BE2C (cell line): ENCODE data around the gene SPPL3.

ENCODE experiments used
- DNase-seq: peaks from one replicate; pipeline ENCODE4 v3.0.0-alpha.2; 2020
- H3K27me3 ChIP-seq: fragments of 250-450 bp; sonication (Bioruptor Pico); 2 replicates; pipeline ENCODE4 v1.5.1; 2020; ENCODE audit warnings: mild to moderate bottlenecking
- H3K36me3 ChIP-seq: fragments of 250-450 bp; sonication (Bioruptor Pico); 2 replicates; pipeline ENCODE4 v1.5.1; 2020; ENCODE audit warnings: mild to moderate bottlenecking
- H3K4me1 ChIP-seq: fragments of 250-450 bp; sonication (Bioruptor Pico); 2 replicates; pipeline ENCODE4 v1.5.1; 2020
- H3K4me3 ChIP-seq: 2 replicates; pipeline ENCODE4 v1.5.1; 2011; ENCODE audit warnings: low read depth, low read length
- H3K9me3 ChIP-seq: fragments of 250-450 bp; sonication (Bioruptor Pico); 2 replicates; pipeline ENCODE4 v1.5.1; 2020
- TF ChIP-seq, protein P1 (sequence below): IDR thresholded peaks from 2 replicates; pipeline ENCODE4 v1.5.1; 2012; ENCODE audit warnings: mild to moderate bottlenecking, low read depth, low read length

SPPL3 gene

DNA sequence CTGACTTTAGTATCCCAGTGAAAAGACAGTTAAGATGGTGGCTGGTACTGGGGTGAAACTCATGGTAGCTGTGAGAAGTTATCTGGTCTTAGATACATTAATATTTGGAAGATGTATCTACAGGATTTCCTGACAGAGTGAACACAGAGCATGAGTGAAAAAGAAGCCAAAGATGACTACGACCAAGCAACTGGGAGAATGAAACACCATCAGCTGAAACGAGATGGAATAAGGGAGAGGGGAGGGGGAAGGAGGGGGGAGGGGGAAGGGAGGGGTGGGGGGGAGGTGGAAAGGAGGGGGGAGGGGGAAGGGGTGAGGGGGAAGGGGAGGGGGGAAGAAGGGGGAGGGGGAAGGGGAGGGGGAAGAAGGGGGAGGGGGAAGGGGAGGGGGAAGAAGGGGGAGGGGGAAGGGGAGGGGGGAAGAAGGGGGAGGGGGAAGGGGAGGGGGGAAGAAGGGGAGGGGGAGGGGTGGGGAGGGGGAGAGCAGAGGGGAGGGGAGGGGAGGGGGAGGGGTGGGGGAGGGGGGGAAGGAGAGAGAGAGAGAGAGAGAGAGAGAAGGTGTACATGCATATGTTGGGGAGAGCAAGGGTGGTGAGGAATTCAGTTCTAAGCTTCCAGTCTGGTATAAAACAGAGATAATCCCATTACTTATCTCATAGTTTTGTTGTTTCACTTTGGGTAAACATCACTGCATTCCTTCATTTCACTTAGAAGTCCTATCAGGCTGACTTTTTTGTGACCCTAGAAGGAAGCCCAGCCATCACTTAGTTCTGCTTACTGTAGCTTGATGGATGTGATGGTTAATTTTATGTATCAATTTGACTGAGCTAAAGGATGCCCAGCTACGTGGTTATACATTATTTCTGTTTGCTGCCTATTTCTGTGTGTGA is 73.9 kb downstream of the SPPL3 start:
- DNase-seq: no peak
- TF ChIP-seq, protein P1, sequence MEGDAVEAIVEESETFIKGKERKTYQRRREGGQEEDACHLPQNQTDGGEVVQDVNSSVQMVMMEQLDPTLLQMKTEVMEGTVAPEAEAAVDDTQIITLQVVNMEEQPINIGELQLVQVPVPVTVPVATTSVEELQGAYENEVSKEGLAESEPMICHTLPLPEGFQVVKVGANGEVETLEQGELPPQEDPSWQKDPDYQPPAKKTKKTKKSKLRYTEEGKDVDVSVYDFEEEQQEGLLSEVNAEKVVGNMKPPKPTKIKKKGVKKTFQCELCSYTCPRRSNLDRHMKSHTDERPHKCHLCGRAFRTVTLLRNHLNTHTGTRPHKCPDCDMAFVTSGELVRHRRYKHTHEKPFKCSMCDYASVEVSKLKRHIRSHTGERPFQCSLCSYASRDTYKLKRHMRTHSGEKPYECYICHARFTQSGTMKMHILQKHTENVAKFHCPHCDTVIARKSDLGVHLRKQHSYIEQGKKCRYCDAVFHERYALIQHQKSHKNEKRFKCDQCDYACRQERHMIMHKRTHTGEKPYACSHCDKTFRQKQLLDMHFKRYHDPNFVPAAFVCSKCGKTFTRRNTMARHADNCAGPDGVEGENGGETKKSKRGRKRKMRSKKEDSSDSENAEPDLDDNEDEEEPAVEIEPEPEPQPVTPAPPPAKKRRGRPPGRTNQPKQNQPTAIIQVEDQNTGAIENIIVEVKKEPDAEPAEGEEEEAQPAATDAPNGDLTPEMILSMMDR: no peak
- Histone ChIP-seq H3K4me3 (no peak overlapping the region), H3K27me3 (no peaks in the 10 kb centered on the region), H3K4me1 (peaks cover 11% of the 10 kb centered on the region), H3K9me3 (no peaks in the 10 kb centered on the region), H3K36me3 (no peaks in the 10 kb centered on the region)

DNA sequence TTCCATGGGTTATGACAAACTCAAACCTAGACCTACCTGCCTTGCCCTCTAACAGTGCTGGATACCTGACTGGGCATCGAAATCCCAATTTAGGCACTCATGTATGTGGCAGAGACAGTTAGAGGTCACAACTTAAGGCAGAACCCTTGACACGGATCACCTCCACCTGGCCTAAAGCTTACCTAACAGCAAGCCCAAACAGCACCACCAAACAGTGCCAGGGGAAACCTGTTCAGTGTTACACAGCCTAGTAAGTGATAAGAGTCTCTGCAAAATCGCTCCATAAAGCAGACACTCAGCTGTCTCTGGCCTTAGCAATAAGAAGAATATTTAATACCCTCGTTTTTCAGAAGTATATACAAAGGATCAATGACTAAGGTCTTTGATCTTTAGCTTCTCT is 77.8 kb downstream of the SPPL3 start:
- no peak overlapping the region for H3K4me3 ChIP-seq
- H3K36me3 ChIP-seq: no peaks in the 10 kb centered on the region
- H3K9me3 ChIP-seq: no peaks in the 10 kb centered on the region
- no peak for DNase-seq
- TF ChIP-seq, protein P1: no peak
- H3K27me3 ChIP-seq: no peaks in the 10 kb centered on the region
- peaks cover 4% of the 10 kb centered on the region for H3K4me1 ChIP-seq

DNA sequence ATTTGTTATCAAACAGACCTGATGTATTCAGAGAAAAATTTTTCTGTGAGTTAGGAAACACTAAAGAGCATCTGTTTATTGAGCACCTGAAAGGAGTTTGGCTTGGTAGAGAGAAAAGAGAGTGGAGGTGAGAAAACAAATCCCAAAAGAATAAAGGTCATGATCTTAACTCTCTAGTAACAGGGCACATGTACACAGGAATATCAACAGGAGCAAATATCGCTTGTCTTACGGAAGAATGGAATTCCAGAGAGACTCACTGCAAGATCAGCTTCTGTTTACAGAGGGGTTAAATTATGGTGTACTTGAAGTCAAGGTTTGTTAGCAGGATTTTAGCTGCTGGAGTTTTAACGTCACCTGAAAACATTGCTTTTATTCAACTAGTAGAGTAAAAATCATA is 78.8 kb downstream of the SPPL3 start:
- H3K27me3 ChIP-seq: no peaks in the 10 kb centered on the region
- no peak overlapping the region for H3K4me3 ChIP-seq
- no peaks in the 10 kb centered on the region for H3K9me3 ChIP-seq
- no peak for DNase-seq
- no peaks in the 10 kb centered on the region; the same call in 1 of the 2 replicates for H3K4me1 ChIP-seq
- TF ChIP-seq, protein P1: no peak
- H3K36me3 ChIP-seq: no peaks in the 10 kb centered on the region

DNA sequence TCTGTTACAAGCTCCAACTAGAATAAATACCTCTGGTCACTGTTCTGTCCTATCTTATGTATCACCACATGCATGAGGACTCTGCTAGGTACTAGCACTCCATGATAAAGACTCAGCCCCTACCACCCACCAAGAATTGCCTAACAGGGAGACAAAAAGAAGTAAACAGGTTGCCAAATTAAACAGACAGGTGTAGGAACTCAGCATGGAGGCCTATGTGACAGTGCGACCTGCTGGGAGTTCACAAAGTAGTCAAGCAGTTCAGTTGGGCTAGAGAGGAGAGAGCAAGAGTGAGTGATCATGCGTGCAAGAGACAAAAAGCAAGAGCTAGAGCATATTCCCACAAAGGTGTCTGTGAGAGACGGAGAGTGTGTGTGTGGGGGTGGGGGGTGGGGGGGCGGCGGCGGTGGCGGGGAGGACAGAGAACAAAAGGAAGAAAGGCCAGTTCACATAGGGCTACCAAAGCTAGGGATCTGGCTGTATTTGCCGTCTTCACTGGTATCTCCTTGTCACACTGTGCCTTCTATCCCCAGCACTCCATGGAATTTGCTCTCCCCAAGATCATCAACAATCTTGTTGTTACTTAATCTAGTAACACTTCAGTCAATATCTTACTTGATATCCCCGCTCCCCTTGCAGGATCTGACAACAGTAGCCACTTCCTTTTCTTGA is 81.2 kb downstream of the SPPL3 start:
- H3K4me3 ChIP-seq: no peak overlapping the region
- H3K4me1 ChIP-seq: no peaks in the 10 kb centered on the region; the same call in 1 of the 2 replicates
- no peaks in the 10 kb centered on the region for H3K36me3 ChIP-seq
- H3K27me3 ChIP-seq: no peaks in the 10 kb centered on the region
- TF ChIP-seq, protein P1: no peak
- no peaks in the 10 kb centered on the region for H3K9me3 ChIP-seq
- no peak for DNase-seq

DNA sequence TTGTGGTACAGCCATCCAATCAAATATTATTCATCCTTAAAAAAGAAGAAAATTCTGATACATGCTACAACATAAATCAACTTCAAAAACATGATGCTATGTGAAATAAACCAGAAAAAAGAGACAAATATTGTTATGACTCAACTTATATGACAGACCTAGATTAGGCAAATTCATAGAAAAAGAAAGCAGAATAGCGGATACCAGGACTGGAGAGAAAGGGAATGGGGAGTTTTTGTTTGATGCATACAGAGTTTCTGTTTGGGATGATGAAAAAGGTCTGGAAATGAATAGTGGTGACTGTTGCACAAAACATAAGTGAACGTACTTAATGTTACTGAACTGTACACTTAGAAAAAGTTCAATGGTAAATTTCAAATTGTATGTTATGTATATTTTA is 82.3 kb downstream of the SPPL3 start:
- no peaks in the 10 kb centered on the region; the same call in 1 of the 2 replicates for H3K4me1 ChIP-seq
- TF ChIP-seq, protein P1: no peak
- no peak for DNase-seq
- H3K36me3 ChIP-seq: no peaks in the 10 kb centered on the region
- H3K9me3 ChIP-seq: no peaks in the 10 kb centered on the region
- H3K27me3 ChIP-seq: no peaks in the 10 kb centered on the region
- H3K4me3 ChIP-seq: no peak overlapping the region
